Left renal pelvis (tissue), 4 donors: Measurements from ENCODE around the gene MTG1. TPM values are rescaled to one million over a fixed set of nuclear protein-coding genes. Genes with fewer than 3 reads are reported as not detected.
"Not testable (repeated sequence)": the region's sequence is repeated elsewhere in the genome, so short reads cannot be mapped to it uniquely, and the experiment has no call there.

Source experiments
- DNase-seq, 4 donors: peaks; one replicate each; pipeline ENCODE4 v3.0.0-alpha.2; 2013; ENCODE audit warnings: low read depth in 4 of 4, low spot score in 3 of 4
- polyA plus RNA-seq, 4 donors: library from polyadenylated mRNA; unstranded; fragments of 120-200 nt; gene quantifications; one replicate each; pipeline ENCODE4 v1.2.1, GENCODE V29; 2013; ENCODE audit not compliant: insufficient read length in 4 of 4

The MTG1 gene
- polyA plus RNA-seq, 4 donors: 55.4 to 94.7 (median 66.1) TPM

DNA sequence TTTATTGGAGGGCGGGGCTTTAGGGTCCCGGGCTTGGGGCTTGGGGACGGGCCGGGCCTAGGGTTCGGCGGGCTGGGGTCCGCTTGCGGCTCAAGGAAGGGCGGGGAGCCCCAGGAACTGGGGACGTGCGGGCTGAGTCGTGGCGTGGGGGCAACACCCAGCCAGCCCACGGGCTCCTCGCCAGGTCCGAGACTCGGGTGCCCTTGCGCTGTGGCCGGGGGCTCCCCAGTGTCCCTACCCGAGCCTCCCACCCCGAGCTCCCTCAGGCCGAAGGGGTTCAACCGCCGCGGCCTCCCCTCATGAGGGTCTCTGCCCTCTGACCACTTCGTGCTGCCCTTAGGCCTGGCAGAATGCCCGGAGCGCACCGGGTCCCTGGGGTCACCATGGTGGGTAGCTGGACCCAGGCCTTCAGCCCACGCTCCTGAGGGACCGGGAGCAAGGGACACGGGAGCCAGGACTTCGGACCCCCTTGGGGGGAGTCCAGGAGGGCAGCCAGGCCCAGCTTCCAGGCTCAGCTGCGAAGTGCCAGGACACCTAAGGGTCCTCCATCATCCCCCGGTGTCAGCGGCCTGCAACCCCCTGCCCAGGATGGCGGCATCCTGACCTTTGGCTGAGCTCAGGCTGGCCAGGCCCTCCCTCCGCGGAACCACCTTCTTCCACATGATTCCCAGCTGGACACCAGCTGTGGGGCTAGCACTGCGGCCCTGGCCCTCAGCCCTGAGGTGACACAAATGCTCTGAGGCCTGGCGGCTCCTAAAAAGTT is 35.6 kb upstream of the MTG1 start:
- no peak for DNase-seq

DNA sequence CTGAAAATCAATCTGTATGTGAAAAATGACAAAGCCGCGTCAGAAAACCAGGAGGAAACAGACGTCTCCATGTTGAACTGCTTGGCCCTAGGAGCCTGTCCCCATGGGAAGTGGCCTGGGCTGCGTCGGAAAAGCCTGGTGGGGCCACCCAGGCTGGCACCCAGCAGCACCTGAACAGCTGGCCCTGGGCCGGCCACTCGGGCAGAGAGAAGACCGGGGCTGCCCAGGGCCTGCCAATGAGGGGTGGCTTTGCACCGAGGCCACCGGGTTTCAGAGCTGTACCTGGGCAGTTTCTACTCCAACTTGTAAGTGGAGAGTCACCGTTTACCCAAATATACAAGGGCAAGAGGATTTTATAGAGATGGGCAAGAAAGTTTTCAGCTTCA is 35.0 kb upstream of the MTG1 start:
- DNase-seq: no peak

DNA sequence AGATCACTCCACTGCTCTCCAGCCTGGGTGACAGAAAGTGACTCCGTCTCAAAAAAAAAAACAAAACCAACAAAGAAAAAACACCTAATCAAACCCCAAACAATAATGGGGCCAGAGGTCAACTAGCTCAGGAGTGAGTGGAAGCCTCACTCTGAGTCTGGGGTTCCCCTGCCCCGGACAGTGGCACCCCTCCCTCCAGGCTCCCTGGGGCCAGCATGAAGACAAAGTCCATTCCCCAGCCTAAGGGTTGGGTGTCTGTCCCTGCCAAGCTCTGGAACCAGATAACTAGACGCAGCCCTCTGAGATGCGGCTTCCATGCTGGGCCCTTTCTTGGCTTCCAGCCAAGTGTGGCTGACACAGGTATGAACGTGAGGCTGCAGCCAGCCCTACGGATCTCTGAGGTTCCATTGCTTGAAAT is 34.4 kb upstream of the MTG1 start:
- DNase-seq: no peak

DNA sequence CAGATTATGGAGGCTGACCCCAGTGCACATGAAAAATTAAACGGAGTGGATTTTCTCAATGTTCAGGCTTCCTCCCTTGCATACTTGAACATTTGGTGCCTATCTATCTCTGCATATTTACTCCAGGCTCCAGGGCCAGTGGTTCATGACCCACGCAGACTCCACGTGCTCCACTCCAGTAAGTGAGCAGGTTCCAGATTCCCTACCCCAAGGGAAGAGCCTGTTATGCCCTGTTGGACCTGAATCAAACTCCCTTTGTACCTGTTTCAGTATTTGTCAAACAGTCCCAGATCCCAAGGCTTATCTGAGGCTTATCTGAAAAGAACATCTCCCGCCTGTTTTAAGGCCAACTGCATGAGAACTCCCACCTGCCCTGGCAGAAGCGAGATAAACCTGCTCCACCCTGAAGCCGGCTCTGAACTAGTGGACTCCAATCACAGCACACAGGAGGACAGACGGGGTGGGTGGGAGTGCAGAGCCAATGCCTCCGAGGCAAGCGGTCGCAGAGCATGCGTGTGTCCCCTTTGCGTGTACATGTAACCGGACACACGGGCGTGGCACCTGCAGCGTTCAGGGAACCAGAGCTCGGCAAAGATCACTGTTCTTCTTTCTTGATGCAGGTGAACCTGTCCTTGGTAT is 33.9 kb upstream of the MTG1 start:
- no peak for DNase-seq

DNA sequence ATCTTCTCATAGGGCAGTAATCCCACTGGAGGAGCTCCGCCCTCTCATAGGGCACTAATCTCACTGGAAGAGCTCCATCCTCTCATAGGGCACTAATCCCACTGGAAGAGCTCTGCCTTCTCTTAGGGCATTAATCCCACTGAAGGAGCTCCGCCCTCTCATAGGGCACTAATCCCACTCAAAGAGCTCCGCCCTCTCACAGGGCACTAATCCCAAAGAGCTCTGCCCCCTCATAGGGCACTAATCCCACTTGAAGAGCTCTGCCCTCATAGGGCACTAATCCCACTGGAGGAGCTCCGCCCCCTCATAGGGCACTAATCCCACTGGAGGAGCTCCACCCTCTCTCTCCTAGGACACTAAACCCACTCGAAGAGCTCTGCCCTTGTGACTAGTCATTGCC is 32.7 kb upstream of the MTG1 start:
- no peak for DNase-seq

DNA sequence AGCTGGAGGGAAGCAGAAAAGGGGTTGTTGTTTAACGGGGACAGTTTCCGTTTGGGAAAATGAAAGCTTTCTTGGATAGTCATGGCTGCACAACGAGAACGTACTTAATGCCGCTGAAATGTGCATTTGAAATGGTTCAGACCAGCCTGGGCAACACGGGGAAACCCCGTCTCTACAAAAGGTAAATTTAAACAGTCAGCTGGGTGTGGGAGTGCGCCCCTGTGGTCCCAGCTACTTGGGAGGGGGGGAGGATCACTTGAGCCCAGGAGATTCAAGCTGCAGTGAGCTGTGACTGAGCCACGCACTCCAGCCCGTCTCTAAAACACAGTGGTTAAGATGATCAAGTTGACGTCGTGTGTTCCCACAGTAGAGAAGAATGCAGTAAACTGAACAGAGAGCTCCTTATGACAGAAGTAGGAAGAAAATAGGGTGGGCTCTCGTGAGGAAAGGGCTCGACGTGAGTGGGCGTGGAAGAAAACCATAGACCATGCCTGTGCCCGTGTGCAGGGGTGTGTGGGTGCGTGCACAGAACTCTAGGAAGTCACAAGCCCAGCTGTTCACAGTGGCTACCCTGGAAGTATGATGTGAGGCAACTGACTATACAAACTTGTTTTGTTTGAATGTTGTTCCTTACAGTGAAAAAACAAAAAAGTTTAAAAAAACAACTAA is 32.0 kb upstream of the MTG1 start:
- DNase-seq: no peak

DNA sequence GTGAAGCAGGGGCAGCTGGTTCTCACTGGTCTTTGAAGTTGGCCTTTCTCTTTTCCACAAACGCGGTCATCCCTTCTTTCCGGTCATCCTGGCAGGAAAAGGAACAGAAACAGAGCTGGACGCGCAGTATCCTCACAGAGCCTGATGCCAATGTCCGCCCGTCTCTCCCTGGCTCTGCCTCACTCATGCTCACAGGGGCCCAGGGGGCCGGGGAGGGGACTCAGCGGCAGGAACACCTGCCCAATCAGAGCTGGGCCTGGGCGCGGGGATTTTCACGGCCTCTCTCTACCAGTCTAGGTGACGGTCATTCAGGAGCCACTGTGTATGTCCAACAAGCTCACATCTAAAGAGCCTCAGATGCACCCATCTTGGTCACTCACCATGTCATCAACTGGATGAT is 31.1 kb upstream of the MTG1 start:
- no peak for DNase-seq

DNA sequence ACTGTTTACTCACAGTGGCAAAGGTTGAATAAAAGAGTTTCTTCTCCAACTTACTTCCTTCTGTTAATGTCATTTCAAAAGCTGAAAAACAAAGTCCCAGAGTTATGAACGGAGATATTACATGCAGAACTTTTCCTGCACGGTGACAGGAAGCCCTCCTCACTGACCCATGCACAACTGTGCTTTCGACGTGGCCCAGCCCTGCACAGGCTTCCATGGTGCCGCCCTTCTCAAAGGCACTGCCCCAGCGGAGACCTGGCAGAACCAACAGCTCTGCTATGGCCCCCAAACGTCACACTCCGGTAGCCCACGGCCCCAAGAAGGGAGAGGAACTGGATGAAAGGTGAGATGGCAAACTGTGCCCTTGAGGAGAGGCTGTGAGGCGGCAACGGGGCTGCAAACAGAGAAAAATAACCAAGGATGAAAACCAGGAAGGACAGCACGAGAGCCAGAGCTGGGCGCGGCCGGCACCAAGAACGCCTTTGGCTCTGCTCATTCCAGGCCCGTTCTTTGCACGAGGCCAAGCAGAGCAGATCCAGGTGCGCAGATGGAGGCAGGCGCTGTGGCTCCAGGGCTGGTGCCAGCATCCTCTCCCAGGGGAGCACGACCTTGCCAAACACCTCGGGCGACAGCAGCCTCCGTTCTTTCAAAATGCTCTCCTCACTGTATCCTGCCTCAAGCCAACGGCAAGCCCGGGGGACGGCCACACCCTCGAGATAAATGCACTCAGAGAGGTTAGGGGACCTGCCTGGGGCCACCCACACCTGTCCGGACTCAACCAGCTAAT is 29.1 kb upstream of the MTG1 start:
- DNase-seq: no peak

DNA sequence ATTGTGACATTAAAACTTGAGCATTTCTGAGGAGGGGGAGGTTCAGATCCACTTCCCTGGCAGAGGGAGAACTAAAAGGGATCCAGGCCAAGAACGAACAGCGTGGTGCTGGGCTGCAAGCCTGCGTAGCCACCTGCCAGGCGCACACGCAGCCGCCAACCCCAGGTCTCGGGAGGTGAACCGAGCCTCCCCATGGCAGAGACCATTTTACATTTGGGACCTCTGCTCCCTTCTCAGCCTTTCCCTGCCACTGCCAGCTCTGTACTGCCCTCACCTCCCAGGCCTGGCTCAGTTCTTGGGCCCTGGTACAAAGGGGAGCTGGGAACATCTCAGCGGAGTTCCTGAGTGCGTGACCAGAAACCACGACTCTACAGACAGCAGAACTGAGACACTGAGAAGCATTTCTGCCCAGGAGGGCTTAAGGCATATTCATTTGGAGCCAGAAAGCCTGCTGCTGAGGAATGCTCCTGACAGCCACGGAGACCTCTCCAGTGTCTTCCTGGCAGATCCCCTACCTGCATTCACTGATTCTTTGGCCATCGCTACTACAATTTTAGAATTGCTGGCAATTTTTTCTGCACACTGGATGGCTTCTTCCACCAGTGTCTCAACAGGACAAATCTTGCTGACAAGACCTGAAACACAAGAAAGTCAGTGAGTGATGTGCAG is 28.4 kb upstream of the MTG1 start:
- no peak for DNase-seq

DNA sequence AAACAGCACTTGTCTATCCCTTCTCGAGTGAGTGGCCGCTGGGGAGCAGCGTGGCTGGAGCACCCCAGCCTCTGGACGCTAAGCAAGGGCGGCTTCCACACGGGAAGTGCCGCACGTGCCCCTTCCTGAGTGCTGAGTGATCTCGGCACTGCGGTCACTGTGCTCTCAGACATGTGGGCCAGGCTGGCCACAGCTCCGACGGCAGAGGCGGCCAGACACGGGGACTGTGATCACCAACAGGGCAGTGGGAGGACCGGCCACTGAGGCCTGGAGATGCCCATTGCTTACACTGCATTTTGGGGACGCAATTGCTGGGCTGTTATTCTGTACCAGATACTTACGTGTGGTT is 27.9 kb upstream of the MTG1 start:
- DNase-seq: no peak

DNA sequence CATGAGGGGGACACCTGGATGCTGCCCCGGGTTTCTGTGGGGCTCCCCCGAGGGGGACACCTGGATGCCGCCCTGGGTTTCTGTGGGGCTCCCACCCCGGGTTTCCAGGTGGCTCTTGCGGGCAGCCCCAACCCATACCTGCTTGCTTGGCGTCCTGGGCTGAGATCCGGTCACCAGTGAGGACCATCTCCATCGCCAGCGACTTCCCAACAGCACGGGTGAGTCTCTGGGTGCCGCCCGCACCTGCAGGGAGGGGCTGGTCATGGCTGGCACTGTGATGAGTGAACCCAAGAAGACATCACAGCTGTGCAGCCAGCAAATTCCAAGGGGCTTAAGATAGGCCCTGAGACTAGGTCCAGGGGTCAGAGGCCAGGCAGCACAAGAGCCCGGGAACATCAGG is 27.2 kb upstream of the MTG1 start:
- no peak for DNase-seq

DNA sequence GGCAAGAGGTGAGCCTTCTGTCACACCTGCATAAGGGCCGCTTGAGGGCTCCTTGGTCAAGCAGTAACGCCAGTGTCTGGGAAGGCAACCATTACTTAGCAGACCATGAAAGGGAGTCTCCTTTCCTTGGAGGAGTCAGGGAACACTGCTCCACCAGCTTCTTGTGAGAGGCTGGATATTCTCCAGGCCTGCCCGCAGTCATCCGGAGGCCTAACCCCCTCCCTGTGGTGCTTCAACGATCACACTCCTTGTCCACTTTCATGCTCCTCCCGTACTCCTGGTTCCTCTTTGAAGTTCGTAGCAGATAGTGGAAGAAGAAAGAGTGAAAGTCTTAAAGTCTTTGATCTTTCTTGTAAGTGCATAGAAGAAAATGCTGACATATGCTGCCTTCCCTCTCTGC is 26.5 kb upstream of the MTG1 start:
- not testable (repeated sequence) for DNase-seq

DNA sequence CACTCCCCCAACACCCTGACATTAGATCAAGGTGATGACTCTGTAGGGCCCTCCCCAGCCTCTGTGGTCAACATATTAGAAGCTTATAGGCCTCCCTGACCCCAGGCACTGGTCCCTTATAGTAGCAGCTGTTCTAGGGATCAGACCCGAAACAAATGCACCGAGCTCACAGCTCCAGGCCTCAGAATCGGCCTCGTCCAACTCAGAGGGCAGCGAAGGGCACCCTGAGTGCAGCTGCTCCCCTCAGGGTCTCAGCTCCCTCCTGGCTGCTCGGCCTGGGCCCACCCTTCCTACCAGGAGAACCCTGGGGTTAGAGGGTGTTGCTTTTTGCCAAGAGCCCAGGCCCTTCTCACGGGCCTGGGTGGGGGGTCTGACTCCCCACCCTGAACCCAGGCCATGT is 25.8 kb upstream of the MTG1 start:
- DNase-seq: no peak

DNA sequence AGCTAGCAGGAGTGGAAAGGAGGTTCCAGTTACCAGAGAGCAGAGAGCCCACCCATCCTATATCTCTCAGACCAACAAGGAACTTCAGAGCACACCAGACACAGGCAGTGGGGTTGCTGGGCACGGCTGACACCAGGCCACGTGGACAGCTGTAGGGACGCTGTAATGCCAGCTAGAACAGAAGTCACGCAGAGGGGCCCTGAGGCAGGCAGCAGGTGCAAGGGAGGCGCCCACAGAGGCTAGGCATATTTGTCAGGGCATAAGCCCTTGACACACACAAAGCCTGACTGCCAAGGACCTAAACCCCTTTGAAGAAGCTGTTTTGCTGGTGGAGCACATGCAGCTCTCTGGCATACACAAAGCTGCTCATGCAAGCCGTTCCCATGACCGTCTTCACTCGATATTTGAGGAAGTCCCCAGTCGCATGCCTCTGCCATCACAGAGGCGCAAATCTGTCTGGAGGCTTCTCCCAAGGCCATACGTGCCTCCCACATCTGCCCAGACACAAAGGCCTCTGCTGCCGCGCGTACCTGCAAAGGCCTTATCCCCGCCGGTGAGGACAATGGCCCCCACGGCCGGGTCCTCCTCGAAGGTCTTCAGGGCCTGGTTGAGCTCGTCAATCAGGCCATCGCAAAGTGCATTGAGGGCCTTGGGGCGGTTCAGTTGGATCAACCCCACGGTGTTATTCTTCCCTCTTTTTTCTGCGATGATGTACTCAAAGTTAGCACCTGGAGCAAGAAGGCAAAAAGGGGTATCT is 23.7 kb upstream of the MTG1 start:
- DNase-seq: no peak

DNA sequence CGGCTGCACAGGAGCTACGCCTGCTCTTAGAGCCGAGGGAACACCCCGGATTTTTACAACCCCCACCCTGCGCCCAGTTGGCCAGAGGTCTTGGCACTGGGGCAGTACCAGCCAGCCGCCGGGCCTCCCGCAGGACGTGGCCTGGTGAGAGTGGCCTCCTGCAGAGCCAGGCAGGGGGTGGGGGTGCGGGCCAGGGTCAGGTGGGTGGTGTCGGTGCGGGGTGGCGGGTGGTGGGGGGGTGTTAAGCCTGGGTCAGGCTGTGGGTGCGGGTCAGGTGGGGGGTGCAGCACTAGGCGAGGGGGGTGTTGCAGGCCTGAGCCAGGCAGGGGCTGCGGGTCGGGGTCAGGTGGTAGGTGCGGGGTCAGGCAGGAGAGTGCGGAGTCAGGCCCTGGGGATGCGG is 21.4 kb upstream of the MTG1 start:
- no peak for DNase-seq

DNA sequence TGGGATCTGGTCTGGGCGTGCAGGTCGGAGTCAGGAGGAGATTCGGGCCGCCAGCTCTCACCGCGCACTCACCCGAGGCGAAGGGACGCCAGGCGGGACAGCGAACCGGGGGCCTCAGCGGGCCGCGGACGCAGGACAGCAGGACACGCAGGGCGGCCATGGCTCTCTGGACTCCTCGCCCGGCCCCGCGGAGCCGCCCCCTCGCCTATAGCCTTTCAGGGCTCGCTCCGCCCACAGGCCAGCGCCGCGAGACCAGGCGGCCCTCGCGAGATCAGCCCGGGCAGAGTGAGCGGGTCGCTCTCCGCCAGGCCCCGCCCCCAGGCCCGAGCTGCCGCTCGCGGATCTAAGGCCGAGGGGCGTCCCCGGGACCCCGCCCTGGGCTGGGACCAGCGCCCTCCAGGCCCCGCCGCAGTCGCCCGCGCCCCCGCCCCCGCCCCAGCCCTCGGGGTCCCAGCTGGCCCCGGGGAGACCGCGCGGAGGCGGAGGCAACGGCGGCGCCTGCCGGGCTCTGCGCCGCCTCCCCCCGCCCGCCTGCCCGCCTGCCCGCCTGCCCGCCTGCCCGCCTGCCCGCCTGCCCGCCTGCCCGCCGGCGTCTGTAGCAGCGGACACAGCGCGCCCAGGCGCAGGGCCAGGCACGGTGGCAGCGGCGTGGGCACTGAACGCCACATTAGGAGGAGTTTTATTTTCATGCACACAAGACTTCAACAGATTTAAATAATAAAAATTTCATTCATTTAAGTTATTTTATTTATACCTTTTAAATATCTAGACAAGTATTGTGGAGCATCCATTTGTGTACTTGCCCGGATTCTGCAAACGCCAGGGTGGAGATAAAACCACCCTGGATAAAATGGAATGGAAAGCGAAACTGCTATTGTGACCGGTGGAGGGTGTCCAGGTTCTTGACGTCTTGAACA is 20.5 kb upstream of the MTG1 start, which contains the start of gene ECHS1:
TSS of gene ECHS1 (minus strand) at position 181 of the 917 bp plus-strand sequence. CDS start at position 160, 21 bp downstream.
- DNase-seq: peak in 3 of 4 donors; percentile 89 to 90 (median 90)

DNA sequence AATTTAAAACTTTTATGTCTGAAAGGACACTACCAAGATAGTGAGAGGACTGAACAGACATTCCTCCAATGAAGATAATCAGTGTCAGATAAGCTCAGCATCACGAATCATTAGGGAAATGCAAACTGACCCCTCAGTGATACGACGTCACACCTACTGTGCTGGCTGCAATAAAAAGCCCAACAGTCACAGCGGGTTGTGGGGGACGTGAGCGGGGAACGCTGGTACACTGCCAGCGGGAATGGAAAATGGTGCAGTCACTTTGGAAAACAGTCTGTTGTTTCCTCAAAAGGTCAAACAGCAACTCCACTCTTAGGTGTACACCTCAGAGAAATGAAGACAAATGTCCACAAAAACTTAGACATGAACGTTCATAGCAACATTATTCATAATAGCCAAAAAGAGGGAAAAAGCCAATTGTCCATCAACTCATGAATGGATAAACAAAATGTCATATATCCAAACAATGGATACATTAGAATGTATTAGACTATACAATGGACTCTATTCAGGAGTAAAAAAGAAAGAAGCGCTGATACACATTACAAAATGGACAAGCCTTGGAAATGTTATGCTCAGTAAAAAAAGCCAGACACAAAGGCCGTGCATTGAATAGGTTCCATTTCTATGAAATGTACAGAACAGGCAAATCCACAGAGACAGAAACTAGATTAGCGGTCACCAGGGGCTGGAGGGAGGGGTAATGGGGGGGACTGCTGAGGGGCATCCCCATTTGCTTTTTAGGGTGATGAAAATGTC is 18.4 kb upstream of the MTG1 start:
- no peak for DNase-seq

DNA sequence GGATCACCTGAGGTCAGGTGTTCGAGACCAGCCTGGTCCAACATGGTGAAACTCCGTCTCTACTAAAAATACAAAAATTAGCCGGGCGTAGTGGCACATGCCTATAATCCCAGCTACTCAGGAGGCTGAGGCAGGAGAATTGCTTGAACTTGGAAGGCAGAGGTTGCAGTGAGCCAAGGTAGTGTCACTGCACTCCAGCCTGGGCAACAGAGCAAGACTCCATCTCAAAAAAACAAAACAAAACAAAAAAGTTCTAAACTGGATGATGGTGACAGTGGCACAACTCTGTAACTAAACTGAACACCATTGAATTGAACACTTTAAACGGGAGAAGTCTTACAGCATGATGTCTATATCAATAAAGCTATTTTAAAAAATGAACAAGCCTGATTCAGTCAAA is 17.8 kb upstream of the MTG1 start:
- DNase-seq: not testable (repeated sequence)
